Activated CD8-positive, alpha-beta memory T cell treated with anti-CD3 and anti-CD28 coated beads for 4 hours (primary cell): ENCODE results near the gene TRIM13.
"Not testable (repeated sequence)": the region's sequence is repeated elsewhere in the genome, so short reads cannot be mapped to it uniquely, and the experiment has no call there.

Experiments used
- DNase-seq, 2 donors: peaks; one replicate each; pipeline ENCODE4 v3.0.0-alpha.2; 2020; ENCODE audit warnings: low read depth in 2 of 2

TRIM13 gene

DNA sequence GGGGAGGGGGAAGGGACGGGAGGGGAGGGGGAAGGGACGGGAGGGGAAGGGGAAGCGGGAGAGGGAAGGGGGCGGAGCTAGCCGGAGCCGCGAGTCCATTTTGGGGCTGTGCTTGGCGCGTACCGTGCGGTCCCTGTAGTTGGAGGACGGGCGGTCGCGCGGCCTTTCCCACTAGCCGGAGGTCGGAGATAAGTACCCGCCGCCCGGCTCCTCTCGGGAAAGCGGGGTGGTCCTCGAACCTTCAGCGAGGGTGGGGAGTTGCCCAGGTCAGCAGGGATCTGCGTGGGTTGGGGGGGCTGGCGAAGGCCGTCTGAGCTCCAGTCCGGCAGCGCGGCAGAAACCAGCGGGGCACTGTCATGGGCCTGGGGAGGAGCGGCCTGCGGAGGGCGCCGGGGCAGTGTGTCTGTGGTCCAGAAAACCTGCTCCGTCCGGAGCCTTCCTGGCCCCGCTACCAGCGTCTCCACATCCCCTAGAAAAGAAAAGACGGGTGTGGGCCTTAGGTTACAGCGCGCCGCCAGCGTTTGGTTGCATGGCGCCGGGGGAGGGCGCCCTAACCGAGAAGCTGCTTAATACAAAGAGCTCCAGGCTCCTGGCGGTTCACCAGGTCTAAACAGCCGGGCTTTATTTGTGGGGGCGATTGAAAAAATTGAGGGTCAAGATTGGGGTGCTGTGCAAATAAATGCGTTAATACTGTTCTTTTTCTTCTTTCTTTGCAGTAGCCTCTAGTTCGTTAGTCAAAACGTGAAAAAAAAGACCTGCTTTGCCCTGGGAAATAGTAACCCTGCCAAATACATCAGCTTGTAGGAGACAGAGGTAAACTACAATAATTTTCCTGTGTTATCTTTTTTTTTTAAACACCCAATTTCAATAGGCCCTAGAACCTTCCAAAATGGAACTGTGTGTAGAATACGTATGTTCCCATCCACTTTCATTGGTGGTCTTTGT lies at the start of gene TRIM13:
Gene TRIM13, plus strand, starts transcription at position 92 of the 945 bp plus-strand sequence. CDS start 14,899 bp downstream, outside the sequence.
- DNase-seq = peak; percentile 59 to 61

DNA sequence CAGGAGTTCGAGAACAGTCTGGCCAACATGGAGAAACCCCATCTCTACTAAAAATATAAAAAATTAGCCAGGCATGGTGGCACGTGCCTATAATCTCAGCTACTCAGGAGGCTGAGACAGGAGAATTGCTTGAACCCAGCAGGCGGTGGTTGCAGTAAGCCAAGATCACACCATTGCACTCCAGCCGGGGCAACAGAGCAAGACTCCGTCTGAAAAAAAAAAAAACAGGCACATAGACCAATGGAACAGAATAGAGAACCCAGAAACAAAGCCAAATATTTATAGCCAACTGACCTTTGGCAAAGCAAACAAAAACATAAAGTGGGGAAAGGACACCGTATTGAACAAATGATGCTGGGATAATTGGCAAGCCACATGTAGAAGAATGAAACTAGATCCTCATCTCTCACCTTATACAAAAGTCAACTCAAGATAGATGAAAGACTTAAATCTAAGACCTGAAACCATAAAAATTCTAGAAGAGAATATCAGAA lies 48.0 kb upstream of the TRIM13 start:
- not testable (repeated sequence) for DNase-seq

- no peak for DNase-seq
Measured at GRCh38 chr13:49951754-49952535, 44.9 kb upstream of the TRIM13 start.

- no peak for DNase-seq
Measured at GRCh38 chr13:49953560-49953959, 43.3 kb upstream of the TRIM13 start.

GRCh38 chr13:49954674-49955455 lies 42.0 kb upstream of the TRIM13 start:
- DNase-seq = no peak

DNA sequence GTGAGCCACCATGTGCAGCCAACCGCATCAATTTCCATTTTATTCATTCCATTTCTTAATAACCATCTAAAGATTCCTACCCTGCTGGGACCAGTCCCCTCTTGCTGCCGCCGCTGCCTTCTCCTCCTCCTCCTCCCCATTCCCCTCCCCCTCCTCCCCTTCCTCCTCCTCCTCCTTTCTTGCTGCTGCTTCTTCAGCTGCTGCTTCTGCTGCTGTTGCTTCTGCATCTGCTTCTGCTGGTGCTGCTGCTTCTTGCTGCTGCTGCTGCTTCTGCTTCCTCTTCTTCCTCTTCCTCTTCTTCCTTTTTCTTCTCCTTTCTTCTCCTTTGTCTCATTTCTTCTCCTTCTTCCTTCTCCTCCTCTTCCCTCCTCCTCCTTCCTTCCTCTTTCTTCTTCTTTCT lies 40.7 kb upstream of the TRIM13 start:
- DNase-seq = no peak

GRCh38 chr13:49958321-49958720 lies 38.5 kb upstream of the TRIM13 start:
- DNase-seq = no peak

DNA sequence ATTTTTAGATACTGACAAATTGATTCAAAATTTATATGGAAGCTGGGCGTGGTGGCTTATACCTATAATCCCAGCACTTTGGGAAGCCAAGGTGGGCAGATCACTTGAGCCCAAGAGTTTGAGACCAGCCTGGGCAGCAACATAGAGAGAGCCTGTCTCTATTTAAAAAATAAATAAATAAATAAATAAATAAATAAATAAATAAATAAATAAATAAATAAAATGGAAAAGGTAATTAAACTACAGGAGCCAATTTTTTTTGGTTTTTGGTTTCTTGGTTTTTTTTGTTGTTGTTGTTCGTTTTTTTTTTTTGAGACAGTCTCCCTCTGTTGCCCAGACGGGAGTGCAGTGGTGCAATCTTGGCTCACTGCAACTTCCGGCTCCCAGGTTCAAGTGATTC lies 29.4 kb upstream of the TRIM13 start:
- DNase-seq = no peak

DNA sequence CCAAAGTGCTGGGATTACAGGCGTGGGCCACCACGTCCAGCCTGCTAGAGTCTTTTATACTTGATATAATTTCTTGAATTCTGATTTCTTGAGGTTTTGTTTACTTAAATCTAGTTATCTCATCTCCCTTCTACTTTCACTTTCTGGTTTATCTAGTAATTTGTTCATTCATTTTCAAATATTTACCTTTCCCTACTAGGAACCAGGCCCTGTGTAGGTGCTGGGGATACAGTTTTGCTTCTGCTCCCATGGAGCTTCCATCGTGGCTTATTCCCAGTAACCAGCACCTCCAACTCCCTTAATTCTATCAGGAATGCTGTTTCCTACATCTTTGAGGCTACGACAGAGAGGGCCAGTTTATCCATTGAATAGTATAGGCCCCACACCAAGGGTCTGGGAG lies 24.1 kb upstream of the TRIM13 start:
- DNase-seq = no peak

DNA sequence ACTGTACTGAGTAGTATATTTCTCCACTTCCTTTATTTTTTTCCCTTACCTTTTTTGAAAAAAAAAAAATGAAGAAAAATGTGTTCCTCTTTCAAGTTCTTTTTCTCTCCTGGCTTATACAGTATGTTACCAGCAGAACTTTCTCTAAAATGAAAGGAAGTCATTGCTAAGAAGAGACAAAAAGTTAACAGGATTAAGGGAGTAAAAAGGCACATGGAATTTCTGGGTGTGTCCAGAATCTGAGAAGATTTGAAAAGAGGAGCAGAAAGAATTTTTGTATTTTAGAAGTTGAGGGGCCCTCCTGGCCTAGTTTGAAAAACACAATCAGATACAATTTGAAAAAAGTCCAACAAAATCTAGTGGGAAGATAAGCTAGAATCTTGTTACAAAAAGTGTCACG lies 21.0 kb upstream of the TRIM13 start:
- no peak for DNase-seq

DNA sequence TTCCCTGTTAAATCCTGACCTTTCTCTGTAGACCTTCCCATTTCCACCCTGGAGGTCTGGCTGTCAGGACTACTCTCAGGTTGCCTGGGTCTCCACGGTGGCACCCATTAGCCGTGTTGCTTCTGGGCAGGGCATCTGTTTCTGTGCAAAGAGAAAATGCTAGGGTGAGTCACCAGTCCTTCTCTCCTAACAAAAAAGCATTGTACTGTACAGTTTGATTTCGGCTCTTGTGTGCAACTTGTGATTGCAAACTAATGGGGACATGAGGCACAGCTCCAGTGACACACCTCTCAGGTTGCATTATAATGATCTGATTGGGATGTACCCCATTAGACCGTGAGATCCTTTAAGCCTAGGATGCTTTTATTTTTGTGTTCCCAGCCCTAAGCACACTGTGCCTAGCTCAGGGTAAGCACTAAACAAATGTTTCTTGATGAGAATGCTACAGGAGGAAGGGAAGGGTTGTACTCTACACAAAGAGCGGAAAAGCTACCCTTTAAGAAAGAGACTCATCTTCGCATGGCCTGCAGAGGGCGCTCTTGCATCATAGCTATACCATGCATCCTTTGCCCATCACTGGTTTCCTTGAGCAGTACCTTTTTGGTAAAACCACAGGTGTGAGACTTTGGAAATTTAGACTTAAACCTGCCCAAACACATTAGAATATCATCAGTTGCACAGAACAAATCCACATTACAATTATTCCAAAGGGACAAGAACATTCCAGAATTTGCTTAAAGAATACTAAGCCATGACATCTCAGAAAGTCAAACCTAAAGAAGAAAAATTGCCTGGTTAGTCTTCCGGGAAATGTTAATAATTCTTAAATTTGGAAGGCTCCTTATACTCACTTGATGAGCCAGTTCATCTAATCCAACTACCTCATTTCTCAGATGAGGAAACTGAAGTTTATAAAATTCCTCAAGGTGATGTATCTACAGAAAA lies 20.3 kb upstream of the TRIM13 start:
- DNase-seq = peak; percentile 49 to 53

- DNase-seq = no peak
Measured at GRCh38 chr13:49977992-49978391, 18.9 kb upstream of the TRIM13 start.

DNA sequence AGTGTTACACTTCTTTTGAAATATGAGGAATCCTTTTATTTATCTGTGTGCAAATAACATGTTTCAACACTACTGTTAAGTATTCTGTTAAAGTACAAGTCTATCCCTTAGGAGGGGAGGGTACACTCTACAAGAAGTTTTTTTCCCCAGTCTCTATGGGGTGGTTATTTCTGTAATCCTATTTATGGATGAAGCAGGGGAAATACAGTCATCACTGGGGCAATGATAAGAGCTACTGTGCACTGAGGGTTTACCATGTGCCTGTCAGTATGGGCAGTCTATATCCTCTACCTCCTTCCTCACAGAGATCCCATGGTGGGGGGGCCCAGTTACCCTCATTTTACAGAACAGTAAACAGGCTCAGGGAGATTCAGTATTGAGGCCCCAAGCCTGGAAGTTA lies 16.6 kb upstream of the TRIM13 start:
- DNase-seq = no peak

DNA sequence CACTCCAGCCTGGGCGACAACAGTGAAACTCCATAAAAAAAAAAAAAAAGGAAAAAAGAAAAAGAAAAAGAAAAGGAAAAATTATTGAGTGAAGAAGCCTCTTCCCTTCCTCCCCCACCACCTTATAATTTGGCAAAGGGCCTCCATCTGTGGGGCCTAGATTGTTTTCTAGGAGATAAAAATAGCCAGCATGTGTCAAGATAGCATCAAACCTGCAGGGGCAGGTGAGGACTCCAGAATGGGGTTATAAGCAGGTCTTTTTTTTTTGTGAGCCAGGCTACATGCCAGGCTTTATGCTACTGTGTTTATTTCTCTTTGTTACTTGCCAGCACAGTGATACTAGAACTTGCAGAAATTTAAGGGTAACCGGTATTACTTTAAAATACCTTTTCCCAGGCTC lies 11.7 kb upstream of the TRIM13 start:
- DNase-seq = no peak

- DNase-seq = no peak
Measured at GRCh38 chr13:49986471-49986870, 10.4 kb upstream of the TRIM13 start.

DNA sequence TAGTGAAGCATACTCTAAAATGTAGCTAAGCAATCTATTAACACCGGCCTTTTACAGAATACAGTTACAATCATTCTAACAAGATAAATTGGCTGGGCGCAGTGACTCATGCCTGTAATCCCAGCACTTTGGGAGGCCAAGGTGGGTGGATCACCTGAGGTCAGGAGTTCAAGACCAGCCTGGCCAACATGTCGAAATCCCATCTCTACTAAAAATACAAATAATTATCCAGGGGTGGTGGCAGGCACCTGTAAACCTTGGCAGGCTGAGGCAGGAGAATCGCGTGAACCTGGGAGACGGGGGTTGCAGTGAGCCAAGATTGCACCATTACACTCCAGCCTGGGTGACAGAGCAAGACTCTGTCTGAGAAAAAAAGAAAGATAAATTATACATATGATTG lies 6.2 kb upstream of the TRIM13 start:
- DNase-seq = not testable (repeated sequence)

GRCh38 chr13:49993111-49993510 lies 3.7 kb upstream of the TRIM13 start:
- DNase-seq = no peak

DNA sequence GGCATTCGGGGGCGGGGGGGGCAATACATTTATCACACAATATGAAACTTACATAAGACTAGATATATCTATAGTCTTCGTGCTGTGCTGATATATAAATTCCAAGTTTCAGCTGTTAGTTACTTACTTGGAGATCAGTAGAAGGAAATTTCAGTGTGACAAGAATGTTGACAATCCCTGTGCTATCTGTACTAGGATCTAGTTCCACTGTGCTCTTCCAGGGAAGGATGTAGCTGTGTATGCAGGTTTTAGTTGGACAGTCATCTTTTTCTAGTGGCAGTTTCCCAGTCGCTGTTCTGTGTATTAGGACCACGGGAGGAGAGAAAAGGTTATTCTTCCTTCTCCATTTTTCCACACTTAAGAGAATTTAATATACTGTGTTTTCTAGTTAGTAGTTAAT lies 3.2 kb upstream of the TRIM13 start:
- no peak for DNase-seq

DNA sequence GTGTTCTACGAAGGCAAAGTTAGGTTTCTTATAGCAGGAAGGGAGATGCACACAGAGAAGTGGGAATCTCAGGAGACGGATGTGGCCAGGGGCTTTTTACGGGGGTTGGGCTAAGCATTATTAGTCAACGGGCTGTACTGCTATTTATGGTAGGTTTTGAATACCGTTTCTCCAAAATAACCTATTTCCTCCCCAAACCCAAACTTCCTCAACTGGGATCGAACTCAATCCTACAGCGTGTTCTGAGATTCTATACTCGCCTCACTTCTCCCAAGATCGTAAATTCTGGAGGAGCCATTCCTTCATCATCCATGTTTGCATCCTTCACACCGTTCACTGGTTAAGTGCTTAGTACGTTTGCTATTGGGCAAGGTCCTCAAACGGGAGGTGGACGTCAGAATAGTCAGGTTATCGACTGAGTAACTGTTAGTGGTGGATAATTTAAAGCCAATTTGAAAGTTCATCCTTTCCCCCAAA lies 1.2 kb upstream of the TRIM13 start:
- no peak for DNase-seq

DNA sequence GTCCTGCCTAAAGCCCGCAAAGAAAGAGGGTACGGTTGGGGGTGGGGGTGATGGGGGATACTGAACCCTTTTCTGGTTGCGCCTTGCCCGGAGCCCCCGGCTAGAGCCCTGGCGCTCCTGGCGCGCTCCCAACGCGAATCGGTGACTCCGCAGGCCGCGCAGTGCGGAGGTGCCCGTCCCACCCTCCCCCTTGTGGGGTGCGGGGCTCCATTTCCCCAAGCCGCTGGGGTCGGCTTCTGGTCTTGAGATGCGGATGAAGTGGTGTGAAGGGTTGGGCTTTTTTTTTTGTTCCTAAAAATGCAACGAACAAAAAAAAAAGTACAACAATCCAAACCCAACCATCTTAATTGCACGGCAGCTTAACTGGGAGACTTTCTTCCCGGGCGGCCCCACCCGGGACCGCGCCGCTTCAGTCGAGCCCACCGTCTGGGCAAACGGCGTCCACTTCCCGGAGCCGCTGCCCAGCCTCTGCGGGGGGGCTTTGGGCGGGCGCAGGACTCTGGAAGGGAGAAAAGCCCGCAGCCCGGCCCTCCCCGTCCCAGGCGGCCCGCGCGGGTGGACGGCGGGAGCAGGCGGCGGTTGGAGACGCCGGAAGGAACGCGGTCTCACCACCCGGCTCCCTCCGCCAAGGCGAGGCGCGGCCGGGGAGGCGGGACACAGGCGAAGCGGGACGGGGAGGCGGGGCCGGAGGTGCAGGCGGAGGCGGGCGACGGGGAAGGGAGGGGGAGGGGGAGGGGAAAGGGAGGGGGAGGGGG lies 504 bp upstream of the TRIM13 start:
- DNase-seq = peak; percentile 71 to 74
